ENCODE measurements around the gene RUFY3.
"Not testable (repeated sequence)": the region's sequence is repeated elsewhere in the genome, so short reads cannot be mapped to it uniquely, and the experiment has no call there.

Gene RUFY3

DNA sequence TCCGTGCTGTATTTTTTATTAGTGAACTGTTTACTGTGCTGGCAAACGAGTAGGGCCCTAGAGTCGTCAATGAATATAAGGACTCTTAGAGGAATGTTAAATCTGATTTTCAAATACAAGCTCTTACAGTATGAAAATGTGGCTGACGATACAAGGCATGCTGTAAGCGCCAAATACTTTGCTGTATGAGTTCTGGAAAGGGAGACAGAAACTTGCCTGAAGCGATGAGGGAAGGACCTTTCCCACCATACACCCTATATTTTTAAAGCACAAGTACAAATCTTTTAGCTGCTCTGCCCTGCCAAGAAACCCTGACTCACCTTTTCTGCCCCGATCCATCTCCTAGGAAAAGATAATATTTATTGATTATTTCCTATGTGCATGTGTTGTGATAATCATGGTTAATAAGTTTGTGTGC lies 15.7 kb upstream of the RUFY3 start:
- DNase-seq, result no peak

DNA sequence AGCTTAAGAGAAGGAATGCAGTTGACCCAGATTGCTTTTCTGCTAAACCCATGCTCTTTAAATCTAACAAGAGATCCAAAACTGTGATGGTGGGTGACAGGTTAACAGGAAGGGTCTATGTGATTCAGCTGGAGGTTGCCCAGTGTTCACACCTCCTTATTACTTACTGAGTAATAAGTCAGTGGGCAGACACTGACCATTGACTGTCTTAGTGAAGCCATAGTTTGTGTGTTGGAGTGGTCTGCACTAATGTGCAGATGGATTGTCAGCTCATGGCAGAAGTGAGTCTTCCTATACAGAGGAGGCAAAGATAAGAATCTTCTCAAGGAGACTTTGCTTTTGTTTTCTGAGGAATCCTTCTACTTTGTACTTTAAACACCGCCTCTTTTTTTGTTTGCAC lies 15.2 kb upstream of the RUFY3 start:
- DNase-seq, result no peak

DNA sequence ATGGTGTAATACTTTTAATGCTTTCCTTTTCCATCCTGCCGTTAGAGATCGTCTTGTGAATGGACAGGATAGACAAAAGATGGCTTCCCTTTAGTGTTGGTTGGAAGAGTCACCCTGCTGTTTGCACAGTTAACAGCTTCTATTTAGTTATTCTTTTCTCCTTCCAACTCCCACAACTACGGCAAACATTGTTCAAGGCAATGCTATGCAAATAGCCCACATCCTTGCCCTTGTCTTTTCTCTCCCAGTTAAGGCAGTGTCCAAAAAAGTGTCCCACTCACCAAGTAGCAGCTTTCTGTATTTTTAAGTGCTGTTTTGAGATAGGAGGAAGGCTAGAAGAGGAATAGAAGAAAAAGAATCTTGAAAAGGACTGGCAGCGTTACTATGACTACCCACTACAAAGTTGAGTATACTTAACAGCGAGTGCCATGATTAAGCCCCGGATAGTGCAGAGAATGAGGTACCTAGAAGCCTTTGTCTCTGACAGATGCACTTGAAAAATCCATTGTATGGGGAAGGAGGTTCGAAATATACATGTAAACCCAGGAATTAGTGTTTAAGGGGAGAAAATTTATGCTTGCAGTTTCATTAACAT lies 12.1 kb upstream of the RUFY3 start:
- DNase-seq, result peak; percentile 2

DNA sequence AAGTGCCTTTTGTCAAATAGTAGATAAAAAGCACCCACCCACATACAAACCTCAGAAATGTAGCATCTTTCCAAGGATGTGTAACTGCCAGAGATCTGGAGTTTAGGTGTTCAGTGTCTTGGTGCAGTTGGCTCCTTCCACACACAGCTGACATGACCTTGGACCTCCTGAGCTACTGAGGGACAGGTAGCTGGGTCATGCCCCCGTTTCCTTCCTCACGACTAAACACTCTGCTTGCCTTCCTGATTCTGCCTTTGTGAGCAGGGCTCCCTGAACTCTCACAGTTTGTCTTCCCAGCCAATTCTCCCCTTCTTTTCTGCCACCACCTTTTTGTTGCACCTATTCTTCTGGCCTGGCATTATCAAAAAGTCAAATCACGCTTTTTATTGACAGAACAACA lies 10.2 kb upstream of the RUFY3 start:
- DNase-seq, result no peak

DNA sequence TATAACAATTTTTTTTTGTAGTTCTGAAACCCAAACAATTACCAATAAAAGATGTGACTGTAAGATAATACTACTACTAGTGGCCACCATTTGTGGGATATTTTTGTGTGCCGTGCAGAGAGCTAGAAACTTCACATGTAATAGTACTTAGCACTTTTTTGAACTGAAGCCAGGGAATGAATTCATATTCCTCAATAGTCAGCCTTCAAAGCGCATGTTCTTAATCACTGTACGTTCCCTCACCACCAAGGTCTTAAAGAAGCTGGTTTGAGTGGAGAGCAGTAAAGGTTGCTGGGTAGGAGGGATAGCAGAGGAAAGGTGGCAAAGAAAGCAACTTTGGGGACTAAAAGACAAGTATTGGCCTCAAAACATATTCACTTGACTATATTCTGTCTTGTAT lies 9.6 kb upstream of the RUFY3 start:
- DNase-seq, result no peak

DNA sequence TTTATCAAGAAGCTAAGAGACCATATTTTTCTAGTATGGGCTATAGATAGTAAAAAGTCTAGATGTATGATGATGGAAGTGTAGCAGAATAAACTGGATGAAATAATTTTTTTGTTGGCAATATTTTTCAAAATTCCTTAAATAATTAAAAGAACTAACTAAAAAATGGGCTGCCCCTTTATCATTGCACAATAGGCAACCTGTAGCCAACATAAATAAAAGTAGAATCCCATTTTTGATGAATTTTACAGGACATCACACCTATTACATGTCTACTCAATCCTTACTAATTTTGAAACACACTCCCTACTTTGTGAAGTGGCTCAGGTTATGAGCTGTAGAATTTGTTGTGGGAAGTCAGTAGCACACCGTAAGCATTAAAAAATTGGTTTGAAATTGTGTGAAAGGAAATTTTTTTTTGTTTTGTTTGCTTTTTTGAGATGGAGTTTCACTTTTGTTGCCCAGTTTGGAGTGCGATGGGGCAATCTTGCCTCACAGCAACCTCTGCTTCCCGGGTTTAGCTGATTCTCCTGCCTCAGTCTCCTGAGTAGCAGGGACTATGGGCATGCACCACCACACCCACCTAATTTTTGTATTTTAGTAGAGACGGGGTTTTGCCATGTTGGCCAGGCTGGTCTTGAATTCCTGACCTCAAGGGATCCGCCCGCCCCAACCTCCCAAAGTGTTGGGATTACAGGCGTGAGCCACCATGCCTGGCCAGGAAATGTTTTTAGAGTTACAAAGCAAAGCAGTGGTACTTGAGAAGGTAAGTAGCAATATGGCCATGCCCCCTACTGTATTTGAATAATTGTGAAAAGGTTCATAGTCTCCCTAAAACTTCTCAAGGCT lies 8.9 kb upstream of the RUFY3 start:
- no peak for DNase-seq

DNA sequence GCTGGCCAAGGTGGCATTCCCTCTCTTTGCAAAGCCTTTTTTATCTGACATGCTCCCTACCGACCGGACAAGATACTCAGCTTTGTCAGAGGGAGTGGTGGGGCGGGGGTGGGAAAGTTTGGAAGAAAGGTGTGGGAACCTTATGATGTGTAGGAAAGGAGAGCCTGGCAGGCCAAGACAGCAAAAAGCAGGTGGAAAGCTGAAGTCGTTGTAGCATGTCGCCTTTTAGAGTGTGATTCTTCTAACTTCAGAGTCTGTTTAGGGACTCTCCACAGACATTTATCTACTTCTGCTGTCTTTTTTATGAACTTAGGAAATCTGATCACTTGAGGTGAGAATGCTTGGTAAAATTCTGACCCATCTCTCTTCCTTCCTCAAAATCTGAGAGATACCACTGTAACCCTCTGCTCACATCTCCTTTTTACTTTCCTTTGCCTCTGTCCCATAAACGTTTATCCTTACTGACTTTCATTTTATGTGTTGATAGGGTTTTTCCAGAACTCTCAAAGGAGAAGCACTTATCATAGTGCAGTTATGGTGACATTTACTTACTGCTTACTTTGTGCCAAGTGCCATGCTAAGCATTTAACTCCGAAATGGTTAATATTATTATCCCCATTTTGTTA lies 8.2 kb upstream of the RUFY3 start:
- DNase-seq, result no peak

DNA sequence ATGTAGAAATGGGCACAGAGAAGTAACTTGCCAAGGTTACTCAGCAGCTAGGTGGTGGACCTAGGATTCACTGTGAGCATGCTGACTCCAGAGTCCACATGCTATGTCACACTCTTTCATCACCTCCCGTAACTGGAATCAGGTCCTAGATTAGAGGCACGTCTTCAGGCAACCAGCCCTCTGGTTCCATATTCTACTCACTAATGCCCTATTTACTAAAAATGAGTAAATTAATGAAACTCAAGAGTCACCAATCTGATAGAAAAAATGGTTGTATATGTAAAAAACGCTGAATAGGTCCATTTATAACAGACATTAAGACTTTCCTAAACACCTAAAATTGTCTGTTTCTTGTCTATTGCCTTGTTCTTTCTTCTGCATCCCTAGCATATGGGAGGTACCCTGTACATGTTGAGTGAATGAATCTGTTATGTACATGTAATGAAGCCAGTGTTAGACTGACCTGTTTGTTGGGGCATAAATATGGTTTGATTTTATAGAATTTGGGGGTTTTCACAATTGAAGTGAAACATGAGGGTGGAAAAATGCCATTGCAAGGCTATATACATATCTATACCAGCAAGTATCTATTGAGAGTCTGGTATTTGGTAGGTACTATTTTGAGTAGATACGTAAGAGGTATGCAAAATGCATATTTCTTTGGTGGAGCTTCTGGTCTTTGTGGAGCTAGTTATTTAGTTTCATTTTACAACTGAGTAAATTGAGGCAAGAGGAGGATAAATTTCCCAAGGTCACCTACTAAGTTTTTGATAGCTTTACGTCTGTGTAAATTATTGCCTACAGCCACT lies 7.5 kb upstream of the RUFY3 start:
- DNase-seq, result no peak

DNA sequence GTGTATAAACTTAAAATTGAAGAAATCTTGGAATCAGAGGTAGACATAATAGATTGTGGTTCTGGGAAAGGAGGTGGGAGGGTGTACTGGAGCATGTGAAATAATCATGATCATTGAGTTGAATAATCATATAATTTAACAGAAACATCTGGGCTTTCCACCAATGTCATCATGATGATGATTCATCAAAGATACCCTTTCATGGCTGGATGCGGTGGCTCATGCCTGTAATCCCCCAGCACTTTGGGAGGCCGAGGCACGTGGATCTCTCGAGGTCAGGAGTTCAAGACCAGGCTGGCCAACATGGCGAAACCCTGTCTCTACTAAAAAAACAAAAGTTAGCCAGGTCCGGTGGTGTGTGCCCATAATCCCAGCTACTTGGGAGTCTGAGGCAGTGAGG lies 6.7 kb upstream of the RUFY3 start:
- no peak for DNase-seq

DNA sequence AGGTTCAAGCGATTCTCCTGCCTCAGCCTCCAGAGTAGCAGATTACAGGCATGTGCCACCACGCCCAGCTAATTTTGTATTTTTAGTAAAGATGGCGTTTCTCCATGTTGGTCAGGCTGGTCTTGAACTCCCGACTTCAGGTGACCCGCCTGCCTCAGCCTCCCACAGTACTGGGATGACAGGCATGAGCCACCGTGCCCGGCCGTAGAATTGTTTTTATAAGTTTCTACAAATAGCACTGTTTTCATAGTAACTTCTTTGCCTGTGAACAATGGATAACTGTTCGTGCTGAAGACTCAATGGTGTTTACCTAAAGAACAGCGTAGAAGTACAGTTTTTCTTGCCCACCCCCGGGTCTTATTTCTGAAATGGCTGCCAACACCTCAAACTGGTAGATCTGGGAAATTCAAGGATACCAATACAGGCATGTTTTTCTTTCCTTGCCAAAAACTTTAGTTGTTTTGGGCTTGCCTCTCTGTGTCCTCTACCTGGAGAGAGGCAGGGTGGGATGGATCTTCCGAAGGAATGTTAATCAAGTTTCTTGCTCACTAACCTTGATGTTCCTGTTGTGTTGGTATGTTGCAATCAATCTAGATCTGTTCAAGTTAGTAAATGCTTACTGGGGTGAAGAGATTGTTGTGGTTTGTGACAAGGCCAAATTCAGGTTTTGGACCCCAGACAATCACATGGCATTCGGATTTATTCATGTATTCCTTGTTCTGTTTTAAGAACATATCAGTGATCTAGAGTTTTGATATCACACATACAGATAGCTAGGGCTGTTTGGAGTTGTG lies 2.8 kb upstream of the RUFY3 start:
- no peak for DNase-seq

DNA sequence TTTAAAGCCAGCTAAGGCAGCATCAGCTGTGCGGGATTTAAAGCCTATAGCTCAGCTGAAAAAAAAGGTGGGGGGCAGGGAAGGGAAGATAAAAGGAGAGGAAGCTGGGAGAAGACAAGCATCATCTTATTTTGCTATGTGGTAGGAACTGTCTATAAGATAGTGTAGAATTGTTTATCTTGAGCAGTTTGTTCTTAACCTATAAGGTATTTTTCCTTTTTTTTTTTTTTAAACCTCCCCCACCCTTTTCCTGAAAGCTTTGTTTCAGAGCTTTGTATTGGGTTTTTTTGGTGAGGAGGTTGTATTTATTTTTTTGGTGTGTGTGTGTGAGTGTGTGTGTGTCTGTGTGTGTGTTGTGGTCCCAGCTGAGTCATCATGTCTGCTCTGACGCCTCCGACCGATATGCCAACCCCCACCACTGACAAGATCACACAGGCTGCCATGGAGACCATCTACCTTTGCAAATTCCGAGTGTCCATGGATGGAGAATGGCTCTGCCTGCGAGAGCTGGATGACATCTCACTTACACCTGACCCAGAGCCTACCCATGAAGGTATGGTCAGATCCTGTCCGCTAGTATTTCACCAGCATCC lies 531 bp downstream of the RUFY3 start:
- peak; percentile 66 for DNase-seq

DNA sequence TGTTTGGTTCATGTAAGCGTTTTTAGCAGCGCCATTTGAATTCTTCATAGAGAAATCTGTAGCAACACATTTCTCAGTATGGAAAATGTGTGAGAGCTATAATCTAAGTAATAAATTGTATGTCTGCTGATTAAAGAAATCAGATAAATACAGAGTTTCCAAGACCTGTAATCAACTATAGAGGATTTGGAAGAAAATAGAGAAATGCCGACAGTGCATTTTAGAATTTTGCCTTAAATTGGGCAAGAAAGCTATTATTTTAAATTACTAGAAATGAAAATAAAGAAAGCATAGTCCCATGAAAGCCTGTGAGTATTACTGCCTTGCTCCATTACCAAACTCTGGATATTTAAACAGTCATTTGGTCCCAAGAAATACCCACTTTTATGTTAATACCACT lies 2.7 kb downstream of the RUFY3 start:
- no peak for DNase-seq

DNA sequence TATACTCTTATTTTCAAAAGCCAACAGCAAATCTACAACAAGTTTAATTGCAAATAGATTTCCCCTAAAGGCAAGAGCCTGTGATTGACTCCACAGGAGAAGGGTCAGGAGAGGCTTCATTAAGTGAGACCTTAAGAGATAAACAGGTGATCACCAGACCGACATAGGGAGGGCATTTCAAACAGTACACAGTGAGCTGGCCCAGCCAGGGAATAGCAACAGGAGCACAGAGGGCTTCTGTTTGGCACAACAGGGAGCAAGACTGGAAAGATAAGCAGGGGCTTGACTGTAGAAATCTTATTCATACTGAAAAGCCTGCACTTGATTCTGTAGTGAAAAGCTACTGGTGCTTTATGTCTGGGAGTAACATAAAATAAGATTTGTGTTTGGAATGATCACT lies 3.9 kb downstream of the RUFY3 start:
- no peak for DNase-seq

DNA sequence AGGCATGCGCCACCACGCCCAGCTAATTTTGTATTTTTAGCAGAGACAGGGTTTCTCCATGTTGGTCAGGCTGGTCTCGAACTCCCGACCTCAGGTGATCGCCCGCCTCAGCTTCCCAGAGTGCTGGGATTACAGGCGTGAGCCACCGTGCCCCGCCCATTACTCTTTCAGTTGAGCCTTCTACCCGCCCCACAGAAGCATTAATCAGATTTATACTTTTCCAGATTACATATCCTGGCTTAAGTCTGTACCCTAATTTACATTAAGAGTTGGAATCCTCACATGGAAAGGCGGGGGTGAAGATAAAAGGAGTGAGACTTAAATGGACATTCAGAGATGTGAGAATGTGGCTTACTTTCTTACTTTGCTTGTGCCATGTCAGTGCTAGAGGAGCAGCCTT lies 4.8 kb downstream of the RUFY3 start:
- not testable (repeated sequence) for DNase-seq

DNA sequence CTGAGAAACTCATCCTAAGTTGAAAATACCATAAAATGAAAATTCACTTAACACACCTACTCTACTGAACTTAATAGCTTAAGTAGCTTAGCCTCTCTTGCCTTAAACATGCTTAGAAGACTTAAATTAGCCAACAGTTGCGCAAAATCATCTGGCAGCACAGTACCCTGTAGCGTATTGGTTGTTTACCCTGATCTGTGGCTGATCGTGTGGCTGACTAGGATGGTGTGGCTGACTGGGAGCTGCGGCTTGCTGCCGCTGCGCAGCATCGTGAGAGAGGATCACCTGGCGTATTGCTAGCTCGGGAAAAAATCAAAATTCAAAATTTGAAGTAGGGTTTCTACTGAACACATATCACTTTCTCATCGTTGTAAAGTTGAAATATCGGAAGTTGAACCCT lies 6.3 kb downstream of the RUFY3 start:
- no peak for DNase-seq

DNA sequence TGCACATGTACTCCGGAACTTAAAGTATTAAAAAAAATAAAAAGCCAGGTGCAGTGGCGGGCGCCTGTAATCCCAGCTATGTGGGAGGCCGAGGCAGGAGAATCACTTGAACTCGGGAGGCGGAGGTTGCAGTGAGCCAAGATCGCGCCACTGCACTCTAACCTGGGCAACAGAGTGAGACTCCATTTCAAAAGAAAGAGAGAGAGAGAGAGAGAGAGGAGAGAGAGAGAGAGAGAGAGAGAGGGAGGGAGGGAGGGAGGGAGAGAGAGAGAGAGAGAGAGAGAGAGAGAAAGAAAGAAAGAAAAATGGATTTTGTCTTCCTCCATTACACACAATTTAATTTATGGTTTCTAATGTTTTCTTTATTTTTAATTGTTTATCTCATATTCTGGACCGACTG lies 11.1 kb downstream of the RUFY3 start:
- DNase-seq, result not testable (repeated sequence)

DNA sequence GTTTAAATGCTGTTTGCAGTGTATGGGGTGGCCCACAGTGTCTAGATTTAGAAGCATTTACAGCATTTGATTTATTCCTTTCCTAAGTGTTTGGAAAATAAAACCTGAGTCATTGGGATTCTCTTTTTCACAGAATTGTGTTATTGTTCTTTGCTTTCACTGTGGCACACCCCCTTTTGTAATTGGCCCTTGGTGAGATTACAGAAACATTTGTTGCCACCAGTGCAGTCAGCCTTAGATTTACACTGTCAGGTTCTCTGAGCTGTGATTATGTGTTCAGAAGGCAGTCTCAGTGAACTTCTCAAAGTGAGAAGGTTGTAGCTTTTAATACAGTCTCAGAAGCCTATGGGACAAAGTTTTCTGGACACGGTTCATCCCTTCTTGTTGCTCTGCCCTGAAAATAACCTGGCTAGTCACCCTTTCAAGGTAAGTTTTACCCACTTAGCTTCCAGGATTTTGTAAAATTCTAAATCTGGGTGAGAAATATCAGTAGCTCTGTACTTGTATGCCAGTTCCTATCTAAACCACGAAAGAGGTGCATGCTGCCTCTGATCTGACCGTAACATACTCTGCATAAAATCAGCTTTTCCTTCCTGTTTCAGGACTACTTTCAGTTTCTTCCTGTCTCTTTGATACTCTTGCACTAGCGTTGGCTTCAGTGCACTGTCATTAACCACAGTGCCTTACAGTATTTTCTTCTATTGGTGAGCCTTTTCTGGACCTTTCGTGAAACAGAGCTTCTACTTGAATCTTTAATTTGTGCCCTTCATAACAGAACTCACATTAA lies 12.6 kb downstream of the RUFY3 start:
- no peak for DNase-seq

DNA sequence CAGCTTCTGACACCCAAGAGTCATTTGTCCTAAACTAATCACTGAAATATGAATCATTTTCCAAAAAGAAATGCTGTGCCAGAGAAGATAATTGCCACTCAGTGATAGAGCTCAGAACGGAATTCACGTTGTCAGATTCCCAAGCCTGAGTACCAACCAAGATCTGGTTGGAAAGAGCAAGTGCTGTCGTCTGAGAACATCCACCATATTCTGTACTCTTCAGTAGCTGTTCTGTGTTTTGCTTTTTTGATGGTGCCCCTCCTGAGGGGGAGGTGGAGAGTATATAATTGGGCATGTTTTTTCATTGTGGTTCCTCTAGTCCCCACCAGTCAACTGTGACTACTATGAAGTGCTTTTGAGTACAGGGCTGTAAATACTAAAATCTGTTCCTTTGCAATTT lies 13.2 kb downstream of the RUFY3 start:
- no peak for DNase-seq

DNA sequence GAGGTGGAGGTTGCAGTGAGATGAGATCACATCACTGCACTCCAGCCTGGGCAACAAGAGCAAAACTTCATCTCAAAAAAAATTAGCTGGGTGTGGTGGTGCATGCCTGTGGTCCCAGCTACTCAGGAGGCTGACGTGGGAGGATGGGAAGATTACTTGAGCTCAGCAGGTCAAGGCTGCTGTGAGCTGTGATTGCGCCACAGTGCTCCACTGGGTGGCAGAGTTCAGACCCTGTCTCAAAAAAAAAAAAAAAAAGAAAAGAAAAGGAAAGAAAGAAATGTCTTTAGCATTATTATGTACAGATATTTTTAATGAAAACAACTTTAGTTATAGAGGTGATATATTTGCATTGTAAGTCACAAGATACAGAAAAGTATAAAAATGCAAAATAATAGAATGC lies 14.2 kb downstream of the RUFY3 start:
- DNase-seq, result not testable (repeated sequence)

DNA sequence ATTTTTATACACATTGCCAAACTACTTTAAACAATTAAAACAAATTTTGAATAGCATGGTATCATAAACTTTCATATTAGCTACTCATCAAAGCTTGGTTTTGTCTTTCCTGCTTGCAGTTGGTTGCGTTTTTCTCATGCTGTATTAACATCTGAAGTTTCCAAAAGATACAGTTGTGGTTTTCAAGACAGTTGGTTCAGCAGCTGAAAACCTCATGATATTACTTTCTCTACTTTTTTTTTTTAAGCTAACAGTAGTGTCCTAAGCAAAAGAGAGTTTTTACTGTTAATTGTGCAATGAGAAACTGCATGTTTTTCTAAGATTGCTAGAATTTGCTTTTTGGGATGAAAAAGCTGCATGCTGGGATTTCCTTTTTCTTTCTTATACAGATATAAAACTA lies 15.2 kb downstream of the RUFY3 start:
- no peak for DNase-seq

DNA sequence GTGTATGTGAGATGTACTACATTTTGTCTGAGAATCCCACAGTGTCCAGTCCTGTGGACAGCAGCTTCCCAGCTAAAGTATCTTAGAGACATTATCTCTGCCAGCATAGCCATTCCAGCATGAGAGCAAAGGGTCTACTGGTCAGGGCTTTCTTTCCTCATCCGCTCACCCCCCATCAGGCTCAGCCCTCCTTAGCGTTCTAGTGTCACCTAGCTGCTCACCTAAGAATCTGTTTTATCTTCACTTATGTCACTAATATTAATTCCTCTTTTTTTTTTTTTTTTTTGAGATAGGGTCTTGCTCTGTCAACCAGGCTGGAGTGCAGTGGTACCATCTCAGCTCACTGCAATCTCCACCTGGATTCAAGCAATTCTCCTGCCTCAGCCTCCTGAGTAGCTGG lies 15.6 kb downstream of the RUFY3 start:
- DNase-seq, result no peak

Data from COR-L47 (cell line).